Kasumi-1 (cell line): ENCODE data around the gene SLC22A17.
"Not testable (repeated sequence)": the region's sequence is repeated elsewhere in the genome, so short reads cannot be mapped to it uniquely, and the experiment has no call there.

Experiments
- DNase-seq, 2 experiments: peaks; one replicate each; lab custom pipeline; 2025; lab: John Stamatoyannopoulos, UW

Gene SLC22A17

GRCh38 chr14:23352506-23353432 is at the start of gene SLC22A17:
Gene SLC22A17 (minus strand): TSS chr14:23352887.
- DNase-seq = peak; percentile 26 to 33

- DNase-seq = no peak
Measured at GRCh38 chr14:23401291-23401690, 48.6 kb upstream of the SLC22A17 start.

DNA sequence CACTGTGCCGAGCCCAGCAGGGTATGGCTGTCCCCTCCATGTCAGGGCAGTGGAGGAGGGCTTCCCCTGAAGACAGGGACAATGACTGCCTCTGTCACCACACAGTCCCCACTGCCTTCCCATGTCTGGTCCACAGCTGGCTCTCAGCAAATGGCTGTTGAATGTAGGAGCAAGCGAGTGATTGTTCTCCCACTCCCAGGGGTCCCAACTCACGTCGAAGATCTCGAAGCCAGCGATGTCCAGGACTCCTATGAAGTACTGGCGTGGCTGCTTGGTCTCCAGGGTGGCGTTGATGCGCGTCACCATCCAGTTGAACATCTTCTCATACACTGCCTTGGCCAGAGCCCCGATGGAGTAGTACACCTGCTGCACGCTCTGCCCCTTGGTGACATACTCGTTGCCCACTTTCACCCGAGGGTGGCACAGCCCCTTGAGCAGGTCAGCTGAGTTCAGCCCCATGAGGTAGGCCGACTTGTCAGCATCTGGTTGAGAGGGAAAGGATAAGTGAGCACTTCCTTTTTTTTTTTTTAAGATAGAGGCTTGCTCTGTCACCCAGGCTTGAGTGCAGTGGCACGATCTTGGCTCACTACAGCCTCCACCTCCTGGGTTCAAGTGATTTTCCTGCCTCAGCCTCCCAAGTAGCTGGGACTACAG is 47.9 kb upstream of the SLC22A17 start:
- DNase-seq = not testable (repeated sequence)

DNA sequence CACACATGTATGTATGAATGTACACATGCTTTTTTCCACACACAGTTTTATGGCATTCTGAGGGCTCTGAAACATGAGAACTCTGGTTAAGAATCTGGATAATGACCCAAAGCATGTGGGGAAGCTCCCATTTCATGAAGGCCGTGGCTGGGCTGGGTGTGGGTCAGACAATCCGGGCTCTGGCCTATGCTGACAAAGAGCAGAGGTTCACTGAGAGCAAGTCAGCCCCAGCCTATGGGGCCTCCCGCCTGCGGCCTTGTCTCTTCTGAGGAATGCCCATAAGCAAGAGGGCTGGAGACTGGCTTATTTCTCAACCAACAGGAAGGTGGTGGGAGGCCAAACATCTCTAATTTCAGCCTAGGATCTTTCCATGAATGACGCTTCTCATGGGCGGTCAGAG is 46.9 kb upstream of the SLC22A17 start:
- no peak for DNase-seq

DNA sequence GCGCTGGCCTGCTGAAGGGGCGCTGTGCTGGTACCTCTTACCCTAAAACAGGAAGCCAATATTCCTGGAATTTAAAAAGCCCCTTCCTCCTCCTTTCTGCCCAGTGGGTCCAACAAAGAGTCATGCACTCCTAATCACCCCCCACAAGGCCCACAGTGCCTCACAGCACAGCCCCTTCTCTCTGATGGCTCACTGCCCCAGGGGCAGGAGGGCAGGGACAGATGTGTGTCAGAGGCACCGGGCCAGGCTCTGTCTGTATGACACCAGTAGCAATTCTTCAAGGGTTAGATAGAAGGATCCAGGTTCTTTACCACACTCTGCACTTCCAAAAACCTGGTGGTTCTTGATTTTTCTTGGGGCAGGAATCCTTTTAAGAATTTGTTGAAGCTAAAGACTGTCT is 46.4 kb upstream of the SLC22A17 start:
- DNase-seq = no peak

- DNase-seq = no peak
Measured at GRCh38 chr14:23398348-23398747, 45.7 kb upstream of the SLC22A17 start.

DNA sequence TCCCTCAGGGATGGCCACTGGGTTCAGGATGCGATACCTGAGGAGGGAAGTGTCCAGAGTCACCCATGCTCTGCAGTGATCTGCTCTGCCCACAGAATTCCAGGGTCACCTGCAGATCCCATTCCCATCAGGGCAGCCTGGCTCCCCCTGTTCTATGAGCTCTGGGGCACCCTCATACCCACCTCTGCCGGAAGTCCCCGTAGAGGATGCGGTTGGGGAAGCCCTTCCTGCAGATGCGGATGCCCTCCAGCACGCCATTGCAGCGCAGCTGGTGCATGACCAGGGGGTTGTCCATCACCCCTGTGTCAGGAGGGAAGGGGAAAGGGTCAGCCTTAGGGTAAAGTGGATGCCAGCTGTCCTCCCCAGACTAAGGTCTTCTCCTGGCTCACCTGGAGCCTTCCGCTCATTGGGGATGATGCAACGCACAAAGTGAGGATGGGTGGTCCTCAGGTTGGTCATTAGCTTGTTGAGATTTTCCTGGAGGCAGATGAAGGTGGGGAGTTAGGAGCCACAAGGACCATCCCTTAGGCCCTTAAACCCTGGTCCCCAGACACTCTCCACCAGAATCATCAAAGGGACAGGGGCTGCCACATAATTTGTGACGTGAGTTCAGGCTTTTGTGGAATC is 44.2 kb upstream of the SLC22A17 start:
- no peak for DNase-seq

GRCh38 chr14:23396126-23396525 is 43.4 kb upstream of the SLC22A17 start:
- DNase-seq = no peak

DNA sequence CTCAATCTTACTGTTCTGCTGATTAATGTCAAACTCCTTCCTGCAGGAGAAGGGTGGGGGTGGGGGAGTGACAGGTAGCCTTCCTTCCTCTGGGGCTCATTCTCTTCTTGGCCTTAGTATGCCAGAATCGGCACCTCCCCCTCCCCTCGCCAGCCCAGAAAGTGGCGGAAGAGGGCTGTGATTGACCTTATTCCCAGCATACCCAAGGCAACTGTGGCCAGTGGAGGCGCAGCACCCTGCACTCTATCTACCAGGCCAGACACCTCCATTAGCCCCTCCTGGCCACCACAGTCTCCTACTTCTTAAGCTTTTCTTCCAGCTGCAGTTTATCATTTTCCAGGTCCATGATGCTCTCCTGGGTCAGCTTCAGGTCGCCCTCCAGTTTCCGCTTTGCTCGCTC is 39.9 kb upstream of the SLC22A17 start:
- no peak for DNase-seq

GRCh38 chr14:23389871-23390270 is 37.2 kb upstream of the SLC22A17 start:
- DNase-seq = not testable (repeated sequence)

GRCh38 chr14:23389396-23389795 is 36.7 kb upstream of the SLC22A17 start:
- DNase-seq = no peak

DNA sequence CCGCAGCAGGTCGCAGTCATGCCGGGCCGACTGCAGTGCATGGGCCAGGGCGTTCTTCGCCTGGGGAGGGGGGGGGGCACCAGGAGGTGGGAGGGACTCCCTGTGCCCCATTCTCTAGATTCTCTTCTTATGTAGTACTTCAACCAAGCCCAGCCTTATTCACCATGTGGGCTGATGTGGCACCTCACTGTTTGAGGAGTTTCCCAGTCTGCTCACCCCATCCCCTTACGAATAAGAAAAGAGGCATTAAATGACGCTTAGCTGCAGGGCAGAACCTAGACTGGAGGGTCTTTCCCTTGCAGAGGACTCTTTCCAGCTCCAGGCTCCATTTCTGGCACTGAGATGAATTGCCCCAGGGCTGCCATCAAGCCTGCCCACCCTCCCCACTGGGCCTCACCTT is 36.3 kb upstream of the SLC22A17 start:
- DNase-seq = no peak

DNA sequence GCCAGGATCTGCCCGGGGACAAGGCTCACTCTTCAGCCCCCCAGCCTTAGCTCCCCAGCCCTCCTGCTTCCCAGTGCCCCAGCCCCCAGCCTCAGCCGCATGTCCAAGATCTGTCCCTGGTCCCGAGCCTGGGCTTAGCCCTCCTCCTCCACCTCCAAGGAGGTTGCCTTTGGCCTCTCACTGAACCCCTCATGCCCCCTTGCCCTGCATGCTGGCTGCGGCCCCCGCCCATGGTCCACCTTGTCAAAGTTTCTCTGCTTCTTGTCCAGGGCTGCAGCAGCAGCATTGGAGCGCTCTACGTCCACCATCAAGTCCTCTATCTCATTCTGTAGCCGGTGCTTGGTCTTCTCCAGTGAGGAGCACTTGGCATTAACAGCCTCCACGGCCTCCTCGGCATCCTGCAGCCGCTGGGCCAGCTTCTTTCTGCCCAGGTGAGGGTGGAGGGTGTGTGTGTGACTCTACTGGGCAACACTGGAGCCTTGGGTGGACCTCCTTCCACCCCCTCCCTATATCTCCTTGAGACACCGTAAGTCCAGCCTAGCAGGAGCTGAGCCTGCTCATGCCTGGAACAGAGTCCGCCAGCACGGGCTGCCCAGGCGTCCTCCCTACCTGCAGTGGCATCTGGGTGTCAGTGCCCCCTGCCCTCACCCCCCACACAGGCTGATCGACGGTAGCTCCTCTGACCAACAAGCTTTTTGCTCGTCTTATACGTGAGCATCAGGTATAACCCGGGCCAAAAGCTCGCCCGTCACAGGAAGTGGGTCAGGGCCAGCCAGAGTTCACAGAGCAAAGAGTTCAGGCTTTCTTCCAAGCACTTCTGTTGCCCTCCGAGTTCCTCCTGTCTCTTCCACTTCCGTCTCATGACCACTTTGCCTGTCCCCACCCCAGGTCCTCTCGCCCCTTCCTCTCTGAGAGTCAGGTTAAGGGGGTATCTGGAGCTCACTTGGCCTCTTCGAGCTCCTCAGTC is 35.5 kb upstream of the SLC22A17 start:
- DNase-seq = no peak

DNA sequence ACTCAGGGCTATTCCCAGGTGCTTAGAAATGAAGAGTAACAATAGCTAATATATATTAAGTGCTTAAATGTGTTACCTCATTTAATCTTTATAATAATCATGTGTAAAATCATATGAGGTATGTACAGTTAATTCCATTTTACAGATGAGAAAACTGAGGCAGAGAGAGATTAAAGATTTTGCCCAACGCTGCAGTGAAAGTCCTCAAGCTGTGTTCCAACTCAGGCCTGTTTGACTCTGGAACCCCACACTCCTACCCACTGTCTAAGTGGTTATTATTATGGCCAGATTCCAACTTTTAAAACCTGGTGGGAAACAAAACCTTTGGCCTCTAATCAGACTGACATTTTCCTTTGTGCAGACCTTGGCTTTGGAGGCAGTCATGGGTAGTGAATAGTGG is 34.3 kb upstream of the SLC22A17 start:
- no peak for DNase-seq

DNA sequence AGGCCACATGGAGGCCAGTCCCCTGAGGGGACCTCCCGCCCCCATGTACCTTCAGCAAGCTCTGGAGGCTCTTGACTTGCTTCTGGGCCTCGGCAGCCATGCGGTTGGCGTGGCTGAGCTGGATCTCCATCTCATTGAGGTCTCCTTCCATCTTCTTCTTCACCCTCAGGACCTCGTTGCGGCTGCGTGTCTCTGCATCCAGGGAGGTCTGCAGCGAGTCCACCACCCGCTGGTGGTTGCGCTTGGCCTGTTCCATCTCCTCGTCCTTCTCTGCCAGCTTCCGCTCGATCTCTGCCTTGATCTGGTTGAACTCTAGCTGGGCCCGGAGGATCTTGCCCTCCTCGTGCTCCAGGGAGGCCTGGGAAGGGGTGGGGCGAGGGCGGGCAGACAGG is 33.6 kb upstream of the SLC22A17 start:
- DNase-seq = not testable (repeated sequence)

DNA sequence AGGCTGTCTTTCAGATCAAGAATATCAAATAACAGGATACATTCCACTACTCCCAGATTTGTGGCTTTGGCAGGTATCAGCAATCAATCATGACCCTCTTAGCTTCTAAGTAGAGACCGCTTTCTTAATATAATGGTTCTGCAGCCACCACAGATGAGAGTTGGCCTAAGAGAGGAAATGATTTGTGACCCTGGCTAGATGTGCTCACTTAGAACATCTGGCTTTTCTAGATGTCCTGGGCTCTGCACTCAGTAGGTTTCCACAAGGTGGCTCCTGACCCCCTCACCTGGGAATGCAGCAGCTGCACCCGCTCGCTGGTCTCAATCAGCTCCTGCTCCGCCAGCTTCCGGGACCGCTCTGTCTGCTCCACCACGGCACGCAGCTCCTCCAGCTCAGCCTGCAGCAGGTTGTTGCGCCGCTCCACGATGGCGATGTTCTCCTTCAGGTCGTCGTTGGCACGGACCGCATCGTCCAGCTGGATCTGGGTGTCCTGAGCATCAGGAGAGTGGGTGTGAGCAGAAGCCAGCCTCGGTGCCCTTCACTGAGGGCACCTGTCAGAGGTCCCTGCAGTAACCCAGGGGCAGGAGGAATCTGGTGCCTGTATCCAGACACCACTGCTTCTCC is 33.1 kb upstream of the SLC22A17 start:
- DNase-seq = no peak

GRCh38 chr14:23385244-23385641 is 32.6 kb upstream of the SLC22A17 start:
- no peak for DNase-seq

GRCh38 chr14:23384364-23385080 is 31.8 kb upstream of the SLC22A17 start:
- no peak for DNase-seq

DNA sequence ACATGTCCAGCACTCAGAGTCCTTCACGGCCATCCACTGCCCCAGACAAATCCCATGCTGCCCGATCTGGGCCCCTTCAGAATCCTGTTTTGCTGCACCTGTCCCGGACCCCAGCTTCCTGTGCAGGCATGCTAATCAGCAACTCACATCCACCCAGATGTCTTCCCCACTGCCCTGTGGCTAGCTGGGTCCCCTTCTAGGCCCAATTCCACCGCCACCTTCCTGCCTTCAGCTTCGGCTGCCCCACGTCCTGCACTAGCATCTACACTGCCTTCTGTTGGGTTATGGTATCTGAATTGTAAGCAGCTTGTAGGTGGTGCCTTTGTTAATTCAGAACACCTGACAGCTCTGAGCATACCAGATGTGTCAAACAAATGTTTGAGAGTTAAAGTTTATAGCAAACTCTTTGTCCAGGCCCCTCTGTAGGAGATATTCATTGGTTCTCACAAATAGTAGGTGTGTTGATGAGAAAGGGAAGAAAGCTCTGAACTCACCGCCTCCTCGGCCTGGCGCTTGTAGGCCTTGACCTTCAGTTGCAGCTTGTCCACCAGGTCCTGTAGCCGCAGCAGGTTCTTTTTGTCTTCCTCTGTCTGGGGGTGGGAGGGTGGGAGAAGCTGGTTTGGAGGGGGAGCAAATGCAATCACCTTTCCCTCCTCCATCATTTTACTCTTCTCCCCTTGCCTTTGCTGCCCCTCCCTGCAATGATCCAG is 30.2 kb upstream of the SLC22A17 start:
- DNase-seq = no peak

DNA sequence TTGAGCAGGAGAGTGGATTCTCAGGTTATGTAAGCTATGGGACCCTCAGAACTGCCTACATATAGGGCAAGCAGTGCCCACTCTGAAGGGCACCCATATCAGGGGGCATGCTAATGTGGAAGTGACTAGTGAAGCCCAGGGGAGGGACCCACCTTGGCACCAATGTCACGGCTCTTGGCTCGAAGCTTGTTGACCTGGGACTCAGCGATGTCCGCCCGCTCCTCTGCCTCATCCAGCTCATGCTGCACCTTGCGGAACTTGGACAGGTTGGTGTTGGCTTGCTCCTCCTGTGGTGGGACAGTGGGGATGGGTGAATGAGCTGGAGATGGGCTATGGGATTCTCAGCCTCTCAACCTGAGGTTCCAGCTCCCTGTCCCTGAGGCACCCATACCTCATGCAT is 29.6 kb upstream of the SLC22A17 start:
- DNase-seq = no peak
